Measurements from ENCODE around the gene RBBP4. TPM values are rescaled to one million over a fixed set of nuclear protein-coding genes. Genes with fewer than 3 reads are reported as not detected.

The RBBP4 gene
- total RNA-seq, 1 donor from 2014 or later: 241 TPM

DNA sequence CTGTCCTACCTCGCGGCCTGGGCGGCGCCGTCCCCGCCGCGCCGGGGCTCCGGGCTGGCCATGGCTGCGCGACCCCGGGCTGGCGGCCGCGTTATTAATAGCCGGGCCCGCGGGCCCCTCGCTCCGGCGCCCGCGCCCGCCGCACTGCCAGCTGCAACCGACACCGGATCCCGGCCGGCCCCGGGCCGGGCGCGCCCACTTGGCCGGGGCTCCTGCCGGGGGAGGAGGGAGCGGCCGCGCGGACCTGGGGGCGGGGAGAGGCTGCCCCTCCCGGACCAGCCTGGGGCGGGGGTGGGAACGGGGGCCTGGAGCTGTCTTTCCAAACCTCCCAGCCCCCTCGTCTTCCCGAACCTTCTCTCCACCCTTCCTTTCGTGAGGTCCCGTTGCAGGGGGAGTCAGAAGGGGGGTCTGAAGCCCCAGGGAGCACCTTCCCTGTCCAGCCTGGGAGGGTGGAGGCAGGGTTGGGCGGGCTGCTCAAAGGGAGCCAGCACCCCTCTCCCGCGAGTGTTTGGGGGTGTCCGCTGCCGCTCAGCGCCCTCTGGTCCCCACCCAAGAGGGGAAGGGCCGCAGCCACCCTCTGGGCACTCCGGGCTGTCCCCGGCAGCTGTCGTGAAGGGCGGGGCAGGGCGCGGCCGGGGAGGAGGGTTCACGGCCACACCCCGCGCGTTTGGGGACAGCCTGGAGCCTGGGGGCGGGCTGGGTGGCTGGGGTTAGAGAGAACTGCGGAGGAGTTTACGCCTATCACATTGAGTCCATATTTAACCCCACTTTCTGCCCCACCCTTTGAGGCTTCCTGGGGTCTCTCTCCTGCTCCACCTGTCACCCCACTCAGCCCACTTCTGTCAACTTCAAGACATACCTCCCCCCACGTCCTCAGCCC is 51.8 kb downstream of the RBBP4 start, which contains the start of gene SYNC:
TSS of gene SYNC (minus strand) at position 172 of the 880 bp plus-strand sequence. CDS start at position 62, 110 bp downstream.
- Mint-ChIP-seq H3K9me3 (no peaks in the 10 kb centered on the region), H3K4me1 (peaks cover 21% of the 10 kb centered on the region), H3K27ac (no peak within 1 kb of the TSS), H3K36me3 (ENCODE audit: low read depth) (no peaks in the 10 kb centered on the region), H3K4me3 (peak within 1 kb of the TSS; percentile 75), H3K27me3 (peaks cover 33% of the 10 kb centered on the region)
- ChIA-PET CTCF (interaction anchor here (2.1 kb wide), 1 partner anchor 9 kb away, joined by 7 read pairs; no protein-coding TSS in a partner anchor), POLR2A (interaction anchor here (0.6 kb wide), 1 partner anchor 167 kb away, joined by 3 read pairs; no protein-coding TSS in a partner anchor)
- ATAC-seq (ENCODE audit: low read depth): peak; percentile 75
- TF ChIP-seq, protein P1, sequence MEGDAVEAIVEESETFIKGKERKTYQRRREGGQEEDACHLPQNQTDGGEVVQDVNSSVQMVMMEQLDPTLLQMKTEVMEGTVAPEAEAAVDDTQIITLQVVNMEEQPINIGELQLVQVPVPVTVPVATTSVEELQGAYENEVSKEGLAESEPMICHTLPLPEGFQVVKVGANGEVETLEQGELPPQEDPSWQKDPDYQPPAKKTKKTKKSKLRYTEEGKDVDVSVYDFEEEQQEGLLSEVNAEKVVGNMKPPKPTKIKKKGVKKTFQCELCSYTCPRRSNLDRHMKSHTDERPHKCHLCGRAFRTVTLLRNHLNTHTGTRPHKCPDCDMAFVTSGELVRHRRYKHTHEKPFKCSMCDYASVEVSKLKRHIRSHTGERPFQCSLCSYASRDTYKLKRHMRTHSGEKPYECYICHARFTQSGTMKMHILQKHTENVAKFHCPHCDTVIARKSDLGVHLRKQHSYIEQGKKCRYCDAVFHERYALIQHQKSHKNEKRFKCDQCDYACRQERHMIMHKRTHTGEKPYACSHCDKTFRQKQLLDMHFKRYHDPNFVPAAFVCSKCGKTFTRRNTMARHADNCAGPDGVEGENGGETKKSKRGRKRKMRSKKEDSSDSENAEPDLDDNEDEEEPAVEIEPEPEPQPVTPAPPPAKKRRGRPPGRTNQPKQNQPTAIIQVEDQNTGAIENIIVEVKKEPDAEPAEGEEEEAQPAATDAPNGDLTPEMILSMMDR (IDR thresholded peaks at IDR 0.05): no peak
- intact Hi-C loops (cut with micrococcal nuclease): no loop called here
- DNase-seq: peak; percentile 30

DNA sequence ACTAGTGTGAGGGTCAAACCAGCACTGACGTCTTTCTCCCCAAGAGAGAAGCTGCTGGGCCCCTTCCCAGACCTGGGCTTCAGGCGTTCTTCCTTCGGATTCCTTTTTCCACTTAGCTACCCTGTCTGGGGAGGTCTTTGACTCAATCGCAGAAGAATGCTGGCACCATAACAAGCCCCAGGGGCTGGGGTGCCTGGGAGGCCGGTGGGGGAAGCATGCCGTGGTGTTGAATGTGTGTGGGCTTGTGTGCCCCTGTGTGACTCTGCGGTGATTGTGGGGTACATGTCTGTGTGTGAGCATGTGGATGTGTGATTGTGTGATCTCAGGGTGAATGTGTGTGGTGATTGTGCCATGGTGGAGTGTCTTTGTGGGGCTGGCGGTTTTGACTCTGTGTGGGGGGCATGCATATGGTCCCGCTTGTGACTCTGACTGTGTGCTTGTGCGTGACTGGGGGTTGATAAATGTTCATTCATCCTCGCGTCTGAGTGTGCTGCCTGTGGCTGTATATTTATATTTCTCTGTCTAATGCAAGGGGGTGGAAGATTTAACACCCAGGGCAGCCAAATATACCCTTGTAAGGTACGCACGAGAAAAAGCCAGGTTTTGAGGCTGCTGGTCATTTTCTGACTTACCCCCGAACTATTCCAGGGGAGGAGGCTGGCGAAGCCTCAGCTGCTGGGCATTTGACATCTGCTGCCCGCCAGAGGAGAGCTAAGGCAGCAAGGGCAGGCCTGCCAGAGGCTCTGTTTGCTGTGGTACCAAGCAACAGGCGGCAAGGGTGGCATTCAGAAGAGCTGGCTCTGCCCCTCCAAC is 52.7 kb downstream of the RBBP4 start:
- intact Hi-C loops (cut with micrococcal nuclease): no loop called here
- no peaks in the 10 kb centered on the region for H3K9me3 Mint-ChIP-seq
- POLR2A ChIA-PET: no interaction called here
- H3K4me1 Mint-ChIP-seq: peaks cover 18% of the 10 kb centered on the region
- CTCF ChIA-PET: no interaction called here
- H3K27me3 Mint-ChIP-seq: peaks cover 33% of the 10 kb centered on the region
- DNase-seq (no peak), ATAC-seq (ENCODE audit: low read depth) (no peak)
- H3K27ac Mint-ChIP-seq: no peak overlapping the region
- H3K4me3 Mint-ChIP-seq: peak overlapping the region; percentile 74
- TF ChIP-seq, protein P1 (IDR thresholded peaks at IDR 0.05): no peak
- H3K36me3 Mint-ChIP-seq (ENCODE audit: low read depth): no peaks in the 10 kb centered on the region

GRCh38 chr1:32705516-32705915 is 54.5 kb downstream of the RBBP4 start:
- ChIA-PET CTCF (no interaction called here), POLR2A (no interaction called here)
- Mint-ChIP-seq H3K27ac (no peak overlapping the region), H3K36me3 (ENCODE audit: low read depth) (no peaks in the 10 kb centered on the region), H3K4me3 (no peak overlapping the region), H3K27me3 (peaks cover 35% of the 10 kb centered on the region), H3K9me3 (no peaks in the 10 kb centered on the region), H3K4me1 (peaks cover 13% of the 10 kb centered on the region)
- no peak for DNase-seq
- ATAC-seq (ENCODE audit: low read depth): no peak
- TF ChIP-seq, protein P1 (IDR thresholded peaks at IDR 0.05): no peak
- intact Hi-C loops (cut with micrococcal nuclease): no loop called here

DNA sequence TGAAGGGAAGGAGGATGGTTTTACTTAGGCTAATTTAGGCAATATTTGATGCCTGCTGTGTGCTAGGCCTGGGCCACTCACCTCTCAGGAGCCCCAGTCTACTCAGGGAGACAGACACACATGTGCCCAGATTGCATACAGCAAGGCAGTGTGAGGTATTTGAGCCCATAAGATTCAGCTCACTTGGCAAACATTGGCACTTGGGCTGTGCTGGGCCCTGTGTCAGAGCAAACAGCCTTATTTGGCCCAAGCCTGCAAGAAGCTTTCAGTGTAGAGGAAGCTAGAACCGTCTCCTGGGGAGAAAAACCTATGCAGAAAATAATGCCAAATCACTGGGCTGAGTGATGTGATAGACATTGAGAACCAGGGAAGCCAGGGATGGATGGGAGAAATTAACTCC is 55.5 kb downstream of the RBBP4 start:
- Mint-ChIP-seq H3K4me1 (peaks cover 13% of the 10 kb centered on the region), H3K27me3 (peaks cover 35% of the 10 kb centered on the region), H3K36me3 (ENCODE audit: low read depth) (no peaks in the 10 kb centered on the region), H3K4me3 (no peak overlapping the region), H3K9me3 (no peaks in the 10 kb centered on the region), H3K27ac (no peak overlapping the region)
- CTCF ChIA-PET: interaction anchor here (1.0 kb wide), 1 partner anchor 170 kb away, joined by 3 read pairs; no protein-coding TSS in a partner anchor
- POLR2A ChIA-PET: interaction anchor here (0.6 kb wide), 1 partner anchor 571 kb away, joined by 3 read pairs; no protein-coding TSS in a partner anchor
- DNase-seq: no peak
- intact Hi-C loops (cut with micrococcal nuclease): no loop called here
- no peak for ATAC-seq (ENCODE audit: low read depth)
- TF ChIP-seq, protein P1 (IDR thresholded peaks at IDR 0.05): no peak

DNA sequence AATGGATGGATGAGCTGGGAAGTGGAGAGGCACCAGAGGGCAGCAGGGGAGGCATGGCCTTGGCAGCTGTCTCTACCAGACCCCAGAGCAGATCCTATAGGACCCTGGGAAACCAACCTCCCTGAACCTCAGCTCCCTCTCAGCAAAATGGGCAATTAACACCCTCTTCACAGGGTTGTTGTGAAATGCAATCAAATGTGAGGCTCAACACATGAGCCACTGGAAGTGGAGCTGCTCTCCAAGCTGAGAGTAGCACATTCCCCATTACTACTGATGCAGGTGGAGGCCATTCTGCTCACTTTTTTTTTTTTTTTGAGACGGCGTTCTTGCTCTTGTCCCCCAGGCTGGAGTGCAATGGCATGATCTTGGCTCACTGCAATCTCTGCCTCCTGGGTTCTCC is 58.1 kb downstream of the RBBP4 start:
- peaks cover 24% of the 10 kb centered on the region for H3K27me3 Mint-ChIP-seq
- H3K4me3 Mint-ChIP-seq: no peak overlapping the region
- H3K27ac Mint-ChIP-seq: no peak overlapping the region
- TF ChIP-seq, protein P1 (IDR thresholded peaks at IDR 0.05): no peak
- intact Hi-C loops (cut with micrococcal nuclease): no loop called here
- ChIA-PET POLR2A (no interaction called here), CTCF (no interaction called here)
- no peak for DNase-seq
- H3K9me3 Mint-ChIP-seq: no peaks in the 10 kb centered on the region
- no peaks in the 10 kb centered on the region for H3K36me3 Mint-ChIP-seq (ENCODE audit: low read depth)
- ATAC-seq (ENCODE audit: low read depth): no peak
- peaks cover 2% of the 10 kb centered on the region for H3K4me1 Mint-ChIP-seq

Data from activated B cell treated with CpG ODN at 0.5 μM for 24 hours (primary cell).